Measurements from ENCODE around the gene CMSS1.
"Not testable (repeated sequence)": the region's sequence is repeated elsewhere in the genome, so short reads cannot be mapped to it uniquely, and the experiment has no call there.

Gene CMSS1

GRCh38 chr3:100227511-100227921 lies 409.9 kb downstream of the CMSS1 start:
- DNase-seq (ENCODE audit: low read depth) = no peak

DNA sequence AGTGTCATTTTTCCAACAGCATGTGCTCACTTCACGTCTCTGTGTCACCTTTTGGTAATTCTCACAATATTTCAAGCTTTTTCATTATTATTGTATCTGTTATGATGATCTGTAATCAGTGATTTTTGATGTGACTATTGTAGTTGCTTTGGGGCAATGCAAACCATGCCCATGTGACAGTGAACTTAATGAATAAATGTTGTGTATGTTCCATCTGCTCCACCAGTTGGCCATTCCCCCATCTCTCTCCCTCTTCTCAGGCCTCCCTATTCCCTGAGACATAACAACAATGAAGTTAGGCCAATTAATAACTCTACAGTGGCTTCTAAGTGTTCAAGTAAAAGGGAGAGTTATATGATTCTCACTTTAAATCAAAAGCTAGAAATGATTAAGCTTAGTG lies 410.6 kb downstream of the CMSS1 start:
- DNase-seq (ENCODE audit: low read depth) = no peak

- not testable (repeated sequence) for DNase-seq (ENCODE audit: low read depth)
Measured at GRCh38 chr3:100229188-100229587, 411.5 kb downstream of the CMSS1 start.

DNA sequence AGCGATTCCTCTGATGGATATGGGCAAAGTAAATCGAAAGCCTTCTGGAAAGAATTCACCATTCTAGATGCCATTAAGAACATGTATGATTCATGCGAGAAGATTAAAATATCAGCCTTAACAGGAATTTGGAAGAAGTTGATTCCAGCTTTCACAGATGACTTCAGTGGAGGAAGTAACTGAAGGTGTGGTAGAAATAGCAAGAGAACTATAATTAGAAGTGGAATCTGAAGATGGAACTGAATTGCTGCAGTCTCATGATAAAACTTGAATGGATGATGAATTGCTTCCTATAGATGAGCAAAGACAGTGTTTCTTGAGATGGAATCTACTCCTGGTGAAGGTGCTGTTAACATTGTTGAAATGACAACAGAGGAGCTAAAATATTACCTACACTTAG lies 413.0 kb downstream of the CMSS1 start:
- no peak for DNase-seq (ENCODE audit: low read depth)
